IPS-NIHi7 (cell line): Measurements from ENCODE around the gene MAX.
"Not testable (repeated sequence)": the region's sequence is repeated elsewhere in the genome, so short reads cannot be mapped to it uniquely, and the experiment has no call there.

Source experiments
- DNase-seq: peaks from one replicate; pipeline ENCODE4 v3.0.0; 2012; ENCODE audit warnings: mixed read lengths; ENCODE audit errors: extremely low spot score

Gene MAX

GRCh38 chr14:65104791-65105190, 2.5 kb upstream of the MAX start:
- no peak for DNase-seq

- DNase-seq = peak; percentile 31
Observed at GRCh38 chr14:65103150-65103760, 938 bp upstream of the MAX start.

- DNase-seq = peak; percentile 29
Observed at GRCh38 chr14:65101631-65102440, 481 bp downstream of the MAX start.

GRCh38 chr14:65100922-65101541, 1.3 kb downstream of the MAX start:
- DNase-seq = no peak

- no peak for DNase-seq
Observed at GRCh38 chr14:65098586-65098985, 3.7 kb downstream of the MAX start.

- DNase-seq = no peak
Observed at GRCh38 chr14:65096323-65097089, 5.8 kb downstream of the MAX start.

GRCh38 chr14:65095633-65096205, 6.6 kb downstream of the MAX start:
- no peak for DNase-seq

- DNase-seq = no peak
Observed at GRCh38 chr14:65092349-65092748, 10.0 kb downstream of the MAX start.

GRCh38 chr14:65087835-65088234, 14.5 kb downstream of the MAX start:
- not testable (repeated sequence) for DNase-seq

- not testable (repeated sequence) for DNase-seq
Observed at GRCh38 chr14:65086686-65087085, 15.6 kb downstream of the MAX start.

- DNase-seq = no peak
Observed at GRCh38 chr14:65084554-65085505, 17.5 kb downstream of the MAX start.

GRCh38 chr14:65082930-65083329, 19.4 kb downstream of the MAX start:
- no peak for DNase-seq

GRCh38 chr14:65080960-65081747, 21.2 kb downstream of the MAX start:
- no peak for DNase-seq

- no peak for DNase-seq
Observed at GRCh38 chr14:65079768-65080167, 22.5 kb downstream of the MAX start.

- DNase-seq = no peak
Observed at GRCh38 chr14:65079201-65079600, 23.1 kb downstream of the MAX start.

GRCh38 chr14:65077318-65077717, 25.0 kb downstream of the MAX start:
- no peak for DNase-seq

- DNase-seq = no peak
Observed at GRCh38 chr14:65075628-65076325, 26.5 kb downstream of the MAX start.

GRCh38 chr14:65074449-65075150, 27.7 kb downstream of the MAX start:
- no peak for DNase-seq
